ENCODE results near the gene EZH2. TPM values are rescaled to one million over a fixed set of nuclear protein-coding genes. Genes with fewer than 3 reads are reported as not detected.
A peak's percentile ranks its signal among the peaks of the same experiment; 100 is the strongest.

The EZH2 gene
- total RNA-seq, 2 experiments from 2014 or later: 45.5 to 72.2 TPM

DNA sequence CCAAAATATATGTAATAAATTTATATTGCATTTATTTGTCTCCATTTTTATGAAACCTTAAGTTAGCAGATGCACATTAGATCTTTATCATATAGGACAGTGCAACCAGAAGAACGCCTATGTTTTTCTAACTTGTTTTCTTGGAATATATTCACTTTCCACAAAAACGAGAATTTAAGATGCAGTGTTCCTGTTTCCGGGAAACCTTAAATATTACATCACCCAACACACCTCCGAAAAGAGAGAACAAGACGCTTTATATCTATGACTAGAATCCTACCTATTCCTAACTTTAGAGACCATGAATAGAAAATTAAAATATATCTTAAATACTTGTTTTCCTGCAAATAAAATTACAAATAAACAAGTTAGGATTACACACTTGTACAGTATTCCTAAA lies 1.9 kb downstream of the EZH2 start:
- TSS peak; percentile 47 for BruUV-seq (replicated peaks)
- no peaks in the 10 kb centered on the region for H3K9me2 ChIP-seq (ENCODE audit: insufficient read depth, low read length)
- no peak overlapping the region for H2AFZ ChIP-seq (ENCODE audit: low read length)
- TF ChIP-seq EZH2phosphoT487 (IDR thresholded peaks at IDR 0.05; ENCODE audit: borderline replicate concordance, low read depth, low read length): no peak
- TF ChIP-seq, protein P1, sequence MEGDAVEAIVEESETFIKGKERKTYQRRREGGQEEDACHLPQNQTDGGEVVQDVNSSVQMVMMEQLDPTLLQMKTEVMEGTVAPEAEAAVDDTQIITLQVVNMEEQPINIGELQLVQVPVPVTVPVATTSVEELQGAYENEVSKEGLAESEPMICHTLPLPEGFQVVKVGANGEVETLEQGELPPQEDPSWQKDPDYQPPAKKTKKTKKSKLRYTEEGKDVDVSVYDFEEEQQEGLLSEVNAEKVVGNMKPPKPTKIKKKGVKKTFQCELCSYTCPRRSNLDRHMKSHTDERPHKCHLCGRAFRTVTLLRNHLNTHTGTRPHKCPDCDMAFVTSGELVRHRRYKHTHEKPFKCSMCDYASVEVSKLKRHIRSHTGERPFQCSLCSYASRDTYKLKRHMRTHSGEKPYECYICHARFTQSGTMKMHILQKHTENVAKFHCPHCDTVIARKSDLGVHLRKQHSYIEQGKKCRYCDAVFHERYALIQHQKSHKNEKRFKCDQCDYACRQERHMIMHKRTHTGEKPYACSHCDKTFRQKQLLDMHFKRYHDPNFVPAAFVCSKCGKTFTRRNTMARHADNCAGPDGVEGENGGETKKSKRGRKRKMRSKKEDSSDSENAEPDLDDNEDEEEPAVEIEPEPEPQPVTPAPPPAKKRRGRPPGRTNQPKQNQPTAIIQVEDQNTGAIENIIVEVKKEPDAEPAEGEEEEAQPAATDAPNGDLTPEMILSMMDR (conservative IDR thresholded peaks at IDR 0.05; ENCODE audit: low read length): no peak
- H3K36me3 ChIP-seq (ENCODE audit: insufficient read depth, low read length): peaks cover 14% of the 10 kb centered on the region
- DNase-seq (ENCODE audit: low spot score): no peak
- H3K27ac ChIP-seq (ENCODE audit: low read depth, low read length, poor library complexity, severe bottlenecking): no peak overlapping the region
- H3K79me2 ChIP-seq (ENCODE audit: insufficient read depth, low read depth, low read length): peaks cover 69% of the 10 kb centered on the region
- ChIA-PET CTCF (ENCODE audit: unreplicated experiment) (no interaction called here), POLR2A (interaction anchor here (1.4 to 1.6 kb wide), 2 partner anchors 9 to 70 kb away, joined by 3 to 8 read pairs; no protein-coding TSS in a partner anchor)
- H3K4me3 ChIP-seq (ENCODE audit: low read depth, low read length, poor library complexity, severe bottlenecking): peak overlapping the region; percentile 91
- H3K9me3 ChIP-seq (ENCODE audit: low read length): no peaks in the 10 kb centered on the region
- intact Hi-C loops (cut with micrococcal nuclease; ENCODE audit: unreplicated experiment): no loop called here
- H4K20me1 ChIP-seq (ENCODE audit: insufficient read depth, low read length): peaks cover 25% of the 10 kb centered on the region
- peak overlapping the region; percentile 95 for H3K4me2 ChIP-seq (ENCODE audit: low read length)
- peaks cover 25% of the 10 kb centered on the region for H3K4me1 ChIP-seq (ENCODE audit: insufficient read depth, low read length, poor library complexity, severe bottlenecking)

DNA sequence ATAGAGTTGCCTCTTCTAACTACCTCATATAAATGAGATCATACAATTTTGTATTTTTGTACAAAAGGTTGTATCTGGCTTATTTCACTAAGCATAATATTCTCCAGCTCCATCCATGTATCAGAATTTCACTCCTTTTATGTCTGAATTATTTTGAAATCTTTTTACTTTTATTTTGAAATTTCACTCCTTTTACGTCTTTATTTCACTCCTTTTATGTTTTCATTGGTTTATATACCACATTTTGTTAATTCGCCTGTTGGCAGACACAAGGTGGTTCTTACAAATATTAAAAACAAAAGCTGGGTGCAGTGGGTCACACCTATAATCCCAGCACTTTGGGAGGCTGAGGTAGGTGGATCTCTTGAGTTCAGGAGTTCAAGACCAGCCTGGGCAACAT lies 5.8 kb downstream of the EZH2 start:
- CTCF ChIA-PET (ENCODE audit: unreplicated experiment): no interaction called here
- no peak overlapping the region for H2AFZ ChIP-seq (ENCODE audit: low read length)

DNA sequence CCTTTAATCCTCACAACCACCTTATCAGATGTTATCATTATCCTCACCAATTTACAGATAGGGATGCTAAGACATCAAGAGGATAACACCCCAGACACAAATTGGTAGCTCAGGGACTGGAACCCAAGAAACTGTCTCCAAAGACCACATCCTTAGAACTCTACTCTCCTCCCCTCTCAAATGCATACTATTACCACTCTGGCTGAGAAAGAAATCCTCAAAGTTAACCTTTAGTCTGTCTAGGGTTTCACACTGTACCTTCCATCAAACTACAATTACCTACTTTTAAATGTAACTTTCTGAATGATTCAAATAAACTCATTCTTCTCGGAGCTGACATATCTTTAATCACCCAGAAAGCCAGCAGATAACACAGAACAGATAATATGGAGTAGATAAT lies 6.6 kb downstream of the EZH2 start:
- DNase-seq (ENCODE audit: low spot score): no peak
- no peak overlapping the region for H3K27ac ChIP-seq (ENCODE audit: low read depth, low read length, poor library complexity, severe bottlenecking)
- peaks cover 17% of the 10 kb centered on the region for H3K36me3 ChIP-seq (ENCODE audit: insufficient read depth, low read length)
- CTCF ChIA-PET (ENCODE audit: unreplicated experiment): no interaction called here
- H3K9me3 ChIP-seq (ENCODE audit: low read length): no peaks in the 10 kb centered on the region
- POLR2A ChIA-PET: interaction anchor here (0.8 kb wide), 1 partner anchor 16 kb away, joined by 3 read pairs; no protein-coding TSS in a partner anchor
- peaks cover 50% of the 10 kb centered on the region for H3K4me1 ChIP-seq (ENCODE audit: insufficient read depth, low read length, poor library complexity, severe bottlenecking)
- no peak overlapping the region for H2AFZ ChIP-seq (ENCODE audit: low read length)
- peaks cover 38% of the 10 kb centered on the region for H4K20me1 ChIP-seq (ENCODE audit: insufficient read depth, low read length)
- H3K4me3 ChIP-seq (ENCODE audit: low read depth, low read length, poor library complexity, severe bottlenecking): no peak overlapping the region
- no TSS peak for BruUV-seq (replicated peaks)
- no peaks in the 10 kb centered on the region for H3K9me2 ChIP-seq (ENCODE audit: insufficient read depth, low read length)
- intact Hi-C loops (cut with micrococcal nuclease; ENCODE audit: unreplicated experiment): no loop called here
- no peak for TF ChIP-seq EZH2phosphoT487 (IDR thresholded peaks at IDR 0.05; ENCODE audit: borderline replicate concordance, low read depth, low read length)
- TF ChIP-seq, protein P1 (conservative IDR thresholded peaks at IDR 0.05; ENCODE audit: low read length): no peak
- H3K79me2 ChIP-seq (ENCODE audit: insufficient read depth, low read depth, low read length): peaks cover 100% of the 10 kb centered on the region
- no peak overlapping the region for H3K4me2 ChIP-seq (ENCODE audit: low read length)

More for the DNA sequence above, 5.8 kb downstream of the EZH2 start:
- Histone ChIP-seq H3K9me2 (ENCODE audit: insufficient read depth, low read length) (no peaks in the 10 kb centered on the region), H4K20me1 (ENCODE audit: insufficient read depth, low read length) (peaks cover 45% of the 10 kb centered on the region), H3K4me3 (ENCODE audit: low read depth, low read length, poor library complexity, severe bottlenecking) (no peak overlapping the region), H3K79me2 (ENCODE audit: insufficient read depth, low read depth, low read length) (peaks cover 99% of the 10 kb centered on the region), H3K4me2 (ENCODE audit: low read length) (no peak overlapping the region), H3K4me1 (ENCODE audit: insufficient read depth, low read length, poor library complexity, severe bottlenecking) (peaks cover 43% of the 10 kb centered on the region), H3K27ac (ENCODE audit: low read depth, low read length, poor library complexity, severe bottlenecking) (no peak overlapping the region), H3K36me3 (ENCODE audit: insufficient read depth, low read length) (peaks cover 17% of the 10 kb centered on the region), H3K9me3 (ENCODE audit: low read length) (no peaks in the 10 kb centered on the region)
- POLR2A ChIA-PET: interaction anchor here (0.8 kb wide), 1 partner anchor 15 kb away, joined by 3 read pairs; no protein-coding TSS in a partner anchor
- BruUV-seq (replicated peaks): no TSS peak
- intact Hi-C loops (cut with micrococcal nuclease; ENCODE audit: unreplicated experiment): no loop called here
- TF ChIP-seq EZH2phosphoT487 (IDR thresholded peaks at IDR 0.05; ENCODE audit: borderline replicate concordance, low read depth, low read length): no peak
- TF ChIP-seq, protein P1 (conservative IDR thresholded peaks at IDR 0.05; ENCODE audit: low read length): no peak
- DNase-seq (ENCODE audit: low spot score): no peak

All from OCI-LY7 (cell line).